Measurements from ENCODE around the gene SLC1A3.

SLC1A3 gene

GRCh38 chr5:36717131-36717695 is 110.8 kb downstream of the SLC1A3 start:
- no peak for DNase-seq (ENCODE audit: low spot score)

GRCh38 chr5:36719282-36719681 is 112.9 kb downstream of the SLC1A3 start:
- DNase-seq (ENCODE audit: low spot score) = no peak

GRCh38 chr5:36720688-36721087 is 114.3 kb downstream of the SLC1A3 start:
- no peak for DNase-seq (ENCODE audit: low spot score)

- DNase-seq (ENCODE audit: low spot score) = no peak
These were observed 115.3 kb downstream of the SLC1A3 start for GRCh38 chr5:36721664-36722235.

- no peak for DNase-seq (ENCODE audit: low spot score)
These were observed 116.5 kb downstream of the SLC1A3 start for GRCh38 chr5:36722900-36723299.

GRCh38 chr5:36723912-36724311 is 117.5 kb downstream of the SLC1A3 start:
- no peak for DNase-seq (ENCODE audit: low spot score)

- DNase-seq (ENCODE audit: low spot score) = no peak
These were observed 118.3 kb downstream of the SLC1A3 start for GRCh38 chr5:36724467-36725332.

GRCh38 chr5:36726317-36726716 is 119.9 kb downstream of the SLC1A3 start:
- no peak for DNase-seq (ENCODE audit: low spot score)

GRCh38 chr5:36726767-36727166 is 120.4 kb downstream of the SLC1A3 start:
- DNase-seq (ENCODE audit: low spot score) = no peak

- DNase-seq (ENCODE audit: low spot score) = peak; percentile 60
These were observed 122.5 kb downstream of the SLC1A3 start for GRCh38 chr5:36728697-36729543.

GRCh38 chr5:36730537-36731216 is 124.3 kb downstream of the SLC1A3 start:
- DNase-seq (ENCODE audit: low spot score) = no peak

GRCh38 chr5:36733183-36733582 is 126.8 kb downstream of the SLC1A3 start:
- no peak for DNase-seq (ENCODE audit: low spot score)

- DNase-seq (ENCODE audit: low spot score) = no peak
These were observed 128.0 kb downstream of the SLC1A3 start for GRCh38 chr5:36734422-36734821.

- DNase-seq (ENCODE audit: low spot score) = no peak
These were observed 129.5 kb downstream of the SLC1A3 start for GRCh38 chr5:36735891-36736290.
